HEK293T (cell line): ENCODE results near the gene NCOA7.

Experiments used
- CTCF ChIA-PET: fragments of 350-600 bp; formaldehyde crosslinking; extraction: SDS; loops from one replicate; lab custom pipeline; 2021; ENCODE audit warnings: antibody characterized with exemption, inconsistent platforms; lab: Yijun Ruan, JAX
- POLR2A ChIA-PET: fragments of 350-600 bp; formaldehyde crosslinking; extraction: SDS; loops from one replicate; lab custom pipeline; 2020; ENCODE audit warnings: antibody characterized with exemption, inconsistent platforms; lab: Yijun Ruan, JAX
- DNase-seq: peaks from one replicate; pipeline ENCODE4 v3.0.0; 2012; ENCODE audit warnings: mixed read lengths; ENCODE audit errors: extremely low spot score
- ARNT ChIP-seq: fragments of 450-650 bp; IDR thresholded peaks from 2 replicates; pipeline ENCODE4 v1.6.1; 2017; ENCODE audit warnings: mild to moderate bottlenecking
- BHLHE40 ChIP-seq: fragments of 450-650 bp; IDR thresholded peaks from 2 replicates; pipeline ENCODE4 v1.6.1; 2016; ENCODE audit warnings: mild to moderate bottlenecking, moderate library complexity, borderline replicate concordance
- CTBP1 ChIP-seq: fragments of 450-650 bp; IDR thresholded peaks from 2 replicates; pipeline ENCODE4 v1.6.1; 2016; ENCODE audit warnings: borderline replicate concordance
- ELF4 ChIP-seq: fragments of 450-650 bp; IDR thresholded peaks from 2 replicates; pipeline ENCODE4 v1.6.1; 2017; ENCODE audit warnings: antibody characterized with exemption
- FOXA1 ChIP-seq: fragments of 450-650 bp; IDR thresholded peaks from 2 replicates; pipeline ENCODE4 v1.6.1; 2016; ENCODE audit warnings: mild to moderate bottlenecking
- FOXK2 ChIP-seq: fragments of 450-650 bp; IDR thresholded peaks from 2 replicates; pipeline ENCODE4 v1.6.1; 2016; ENCODE audit warnings: mild to moderate bottlenecking
- FOXM1 ChIP-seq: fragments of 450-650 bp; IDR thresholded peaks from 2 replicates; pipeline ENCODE4 v1.6.1; 2017; ENCODE audit warnings: mild to moderate bottlenecking, borderline replicate concordance
- HDGF ChIP-seq: fragments of 450-650 bp; IDR thresholded peaks from 2 replicates; pipeline ENCODE4 v1.6.1; 2017; ENCODE audit warnings: antibody characterized with exemption, borderline replicate concordance
- L3MBTL2 ChIP-seq: fragments of 450-650 bp; conservative IDR thresholded peaks from 2 replicates; pipeline ENCODE4 v1.6.1; 2016; ENCODE audit warnings: mild to moderate bottlenecking
- LEF1 ChIP-seq: fragments of 450-650 bp; IDR thresholded peaks from 2 replicates; pipeline ENCODE4 v1.6.1; 2017; ENCODE audit warnings: mild to moderate bottlenecking, borderline replicate concordance
- NFRKB ChIP-seq: fragments of 450-650 bp; IDR thresholded peaks from 2 replicates; pipeline ENCODE4 v1.6.1; 2016; ENCODE audit warnings: mild to moderate bottlenecking, moderate library complexity
- PKNOX1 ChIP-seq: fragments of 450-650 bp; IDR thresholded peaks from 2 replicates; pipeline ENCODE4 v1.6.1; 2016
- SP1 ChIP-seq: fragments of 450-650 bp; IDR thresholded peaks from 2 replicates; pipeline ENCODE4 v1.6.1; 2017
- SUZ12 ChIP-seq: fragments of 450-650 bp; IDR thresholded peaks from 2 replicates; pipeline ENCODE4 v1.6.1; 2016; ENCODE audit warnings: mild to moderate bottlenecking
- TARDBP ChIP-seq: fragments of 450-650 bp; IDR thresholded peaks from 2 replicates; pipeline ENCODE4 v1.6.1; 2016
- ZNF384 ChIP-seq: fragments of 450-650 bp; IDR thresholded peaks from 2 replicates; pipeline ENCODE4 v1.6.1; 2016

Gene NCOA7

GRCh38 chr6:125955973-125956372 lies 165.2 kb downstream of the NCOA7 start:
- TF ChIP-seq FOXK2 (no peak), BHLHE40 (no peak), L3MBTL2 (no peak), TARDBP (no peak), ELF4 (no peak), CTBP1 (no peak), FOXA1 (no peak), SP1 (no peak), HDGF (no peak), LEF1 (no peak), NFRKB (no peak), ZNF384 (no peak), SUZ12 (no peak), ARNT (no peak), FOXM1 (no peak), PKNOX1 (no peak)
- ChIA-PET POLR2A (interaction anchor here (0.6 to 3.9 kb wide), 33 partner anchors 9 to 648 kb away, joined by 3 to 55 read pairs (median 5); partner anchors contain the start of genes NCOA7 and TRMT11), CTCF (interaction anchor here (0.6 to 3.5 kb wide), 43 partner anchors 8 to 662 kb away, joined by 3 to 42 read pairs (median 4); partner anchors contain the start of genes NCOA7 and TRMT11)
- DNase-seq: no peak

GRCh38 chr6:125956506-125957390 lies 166.0 kb downstream of the NCOA7 start, which contains the start of gene HINT3:
Gene HINT3 (plus strand): TSS chr6:125956770. CDS start chr6:125956978, 208 bp downstream.
- ChIA-PET CTCF (interaction anchor here (0.6 to 3.5 kb wide), 48 partner anchors 8 to 691 kb away, joined by 3 to 42 read pairs (median 4); partner anchors contain the start of genes NCOA7 and TRMT11), POLR2A (interaction anchor here (0.6 to 3.9 kb wide), 38 partner anchors 8 to 648 kb away, joined by 3 to 55 read pairs (median 5); partner anchors contain the start of genes NCOA7 and TRMT11)
- TF ChIP-seq SUZ12: no peak
- peak; percentile 72 for TF ChIP-seq CTBP1
- TF ChIP-seq ARNT: peak; percentile 60; the same call in 1 of the 2 replicates
- TF ChIP-seq BHLHE40: no peak
- no peak for TF ChIP-seq SP1
- TF ChIP-seq PKNOX1: peak; percentile 53; the same call in 1 of the 2 replicates
- no peak for TF ChIP-seq FOXK2
- peak; percentile 91 for TF ChIP-seq TARDBP
- TF ChIP-seq HDGF: no peak
- peak; percentile 83 for TF ChIP-seq L3MBTL2
- peak; percentile 99 for TF ChIP-seq LEF1
- DNase-seq: peak; percentile 97

GRCh38 chr6:125957391-125957693 lies 166.6 kb downstream of the NCOA7 start:
- ChIA-PET POLR2A (interaction anchor here (0.6 to 3.9 kb wide), 17 partner anchors 10 to 176 kb away, joined by 3 to 55 read pairs (median 7); partner anchors contain the start of genes NCOA7 and TRMT11), CTCF (interaction anchor here (0.6 to 3.5 kb wide), 13 partner anchors 10 to 176 kb away, joined by 3 to 42 read pairs (median 6); partner anchors contain the start of gene NCOA7)
- peak; percentile 85 for TF ChIP-seq PKNOX1
- TF ChIP-seq L3MBTL2: no peak
- no peak for DNase-seq

- DNase-seq: peak; percentile 42
- TF ChIP-seq L3MBTL2 (peak; percentile 60; the same call in 1 of the 2 replicates), SP1 (no peak)
- ChIA-PET POLR2A (interaction anchor here (1.0 to 3.9 kb wide), 14 partner anchors 11 to 177 kb away, joined by 3 to 55 read pairs (median 8); partner anchors contain the start of genes NCOA7 and TRMT11), CTCF (interaction anchor here (1.3 to 2.4 kb wide), 4 partner anchors 10 to 69 kb away, joined by 3 to 19 read pairs (median 6); no protein-coding TSS in a partner anchor)
Measured at GRCh38 chr6:125957845-125958244, 167.1 kb downstream of the NCOA7 start.

GRCh38 chr6:125959041-125959440 lies 168.3 kb downstream of the NCOA7 start:
- no peak for DNase-seq
- ChIA-PET CTCF (no interaction called here), POLR2A (interaction anchor here (1.2 to 3.9 kb wide), 2 partner anchors 40 to 169 kb away, joined by 3 to 55 read pairs; partner anchors contain the start of gene NCOA7)

More at GRCh38 chr6:125959041-125959440, 168.3 kb downstream of the NCOA7 start:
- TF ChIP-seq LEF1 (no peak), CTBP1 (no peak), NFRKB (no peak), TARDBP (no peak), BHLHE40 (no peak), FOXK2 (no peak), ARNT (no peak), ELF4 (no peak), FOXA1 (no peak), HDGF (no peak), L3MBTL2 (no peak), SUZ12 (no peak), FOXM1 (no peak), ZNF384 (no peak), PKNOX1 (no peak), SP1 (no peak)
